SIG-M5 (cell line): Measurements from ENCODE around the gene EFNA2.

Experiments
- DNase-seq: peaks from one replicate; lab custom pipeline; 2025; lab: John Stamatoyannopoulos, UW

The EFNA2 gene

GRCh38 chr19:1272423-1273262, 13.0 kb upstream of the EFNA2 start:
- no peak for DNase-seq

GRCh38 chr19:1273263-1274041, 12.2 kb upstream of the EFNA2 start:
- no peak for DNase-seq

GRCh38 chr19:1274081-1274851, 11.4 kb upstream of the EFNA2 start:
- no peak for DNase-seq

- no peak for DNase-seq
Measured at GRCh38 chr19:1274852-1275259, 10.8 kb upstream of the EFNA2 start.

GRCh38 chr19:1275260-1275975, 10.3 kb upstream of the EFNA2 start, which contains the start of gene FAM174C:
FAM174C (plus strand) TSS chr19:1275530; CDS start chr19:1275550, 20 bp downstream.
- DNase-seq: peak; percentile 49

GRCh38 chr19:1275976-1276627, 9.6 kb upstream of the EFNA2 start:
- DNase-seq: no peak

- no peak for DNase-seq
Measured at GRCh38 chr19:1276628-1277022, 9.0 kb upstream of the EFNA2 start.

- DNase-seq: no peak
Measured at GRCh38 chr19:1277061-1277460, 8.6 kb upstream of the EFNA2 start.

GRCh38 chr19:1278074-1278473, 7.6 kb upstream of the EFNA2 start:
- no peak for DNase-seq

GRCh38 chr19:1278713-1279660, 6.7 kb upstream of the EFNA2 start:
- no peak for DNase-seq

- DNase-seq: no peak
Measured at GRCh38 chr19:1279782-1280341, 5.8 kb upstream of the EFNA2 start.

- no peak for DNase-seq
Measured at GRCh38 chr19:1280636-1281568, 4.8 kb upstream of the EFNA2 start.

GRCh38 chr19:1281569-1282287, 3.9 kb upstream of the EFNA2 start:
- no peak for DNase-seq

GRCh38 chr19:1282588-1283206, 3.0 kb upstream of the EFNA2 start:
- DNase-seq: no peak

- DNase-seq: no peak
Measured at GRCh38 chr19:1283207-1283916, 2.3 kb upstream of the EFNA2 start.

GRCh38 chr19:1283917-1284292, 1.8 kb upstream of the EFNA2 start:
- no peak for DNase-seq
